ENCODE measurements around the gene RASIP1. TPM values are rescaled to one million over a fixed set of nuclear protein-coding genes. Genes with fewer than 3 reads are reported as not detected.

Gene RASIP1
- total and polyA plus RNA-seq, 4 donors = 1.8 to 31.2 (median 9.4) TPM

DNA sequence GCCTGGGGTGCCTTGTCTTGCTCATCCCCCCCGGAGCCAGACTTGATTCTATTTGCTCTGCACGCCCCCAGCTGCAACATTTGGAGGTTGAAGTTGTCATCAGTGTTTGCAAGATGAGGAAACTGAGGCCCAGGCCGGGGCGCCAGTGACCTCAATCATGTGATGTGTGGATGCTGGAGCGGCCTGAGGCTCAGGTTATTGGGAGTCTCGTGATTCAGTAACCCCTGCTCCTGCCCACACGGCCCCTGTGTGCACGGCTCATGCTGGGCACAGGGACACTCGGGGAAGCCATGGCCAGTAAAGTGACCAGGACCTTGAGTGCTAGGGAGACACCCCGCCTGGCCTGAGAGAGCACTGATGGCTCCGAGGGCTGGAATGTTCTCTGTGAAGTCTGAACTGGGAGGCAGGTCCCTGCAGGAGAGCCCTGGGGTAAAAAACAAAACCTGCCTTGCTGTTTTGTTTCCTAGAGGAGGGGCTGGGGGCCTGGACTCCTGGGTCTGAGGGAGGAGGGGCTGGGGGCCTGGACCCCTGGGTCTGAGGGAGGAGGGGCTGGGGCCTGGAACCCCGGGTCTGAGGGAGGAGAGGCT lies 16.8 kb upstream of the RASIP1 start:
- H3K4me1 ChIP-seq (ENCODE audit: control insufficient read depth in 1 of 2, insufficient read depth in 2 of 2, low read length in 2 of 2) = no peaks in the 10 kb centered on the region
- H3K4me3 ChIP-seq (ENCODE audit: low read length in 2 of 2) = no peak overlapping the region
- no peaks in the 10 kb centered on the region for H3K9me3 ChIP-seq (ENCODE audit: control insufficient read depth, low read length)
- intact Hi-C loops (cut with DNase I) = no loop called here
- no peaks in the 10 kb centered on the region for H3K36me3 ChIP-seq (ENCODE audit: control insufficient read depth in 1 of 2, insufficient read depth in 2 of 2, low read length in 1 of 2)
- H3K27ac ChIP-seq (ENCODE audit: low read depth in 1 of 2, low read length in 2 of 2) = no peak overlapping the region
- H3K27me3 ChIP-seq (ENCODE audit: control insufficient read depth in 1 of 2, insufficient read depth in 2 of 2, low read length in 1 of 2) = no peaks in the 10 kb centered on the region
- 88 to 89% methylated on average over 11 to 12 of the region's 12 CpGs for WGBS, 2 donors
- no peak for DNase-seq
- no peak for ATAC-seq (ENCODE audit: low FRiP score)

- Histone ChIP-seq H3K27ac (ENCODE audit: low read depth in 1 of 2, low read length in 2 of 2) (no peak overlapping the region), H3K9me3 (ENCODE audit: control insufficient read depth, low read length) (no peaks in the 10 kb centered on the region), H3K36me3 (ENCODE audit: control insufficient read depth in 1 of 2, insufficient read depth in 2 of 2, low read length in 1 of 2) (no peaks in the 10 kb centered on the region), H3K27me3 (ENCODE audit: control insufficient read depth in 1 of 2, insufficient read depth in 2 of 2, low read length in 1 of 2) (no peaks in the 10 kb centered on the region), H3K4me1 (ENCODE audit: control insufficient read depth in 1 of 2, insufficient read depth in 2 of 2, low read length in 2 of 2) (no peaks in the 10 kb centered on the region), H3K4me3 (ENCODE audit: low read length in 2 of 2) (no peak overlapping the region)
- DNase-seq = no peak
- ATAC-seq (ENCODE audit: low FRiP score) = no peak
- 83 to 86% methylated on average over 8 to 9 of the region's 9 CpGs for WGBS, 2 donors
- intact Hi-C loops (cut with DNase I) = no loop called here
Observed at GRCh38 chr19:48756686-48757085, 16.3 kb upstream of the RASIP1 start.

- no peaks in the 10 kb centered on the region for H3K4me1 ChIP-seq (ENCODE audit: control insufficient read depth in 1 of 2, insufficient read depth in 2 of 2, low read length in 2 of 2)
- H3K9me3 ChIP-seq (ENCODE audit: control insufficient read depth, low read length) = no peaks in the 10 kb centered on the region
- no peaks in the 10 kb centered on the region for H3K36me3 ChIP-seq (ENCODE audit: control insufficient read depth in 1 of 2, insufficient read depth in 2 of 2, low read length in 1 of 2)
- intact Hi-C loops (cut with DNase I) = no loop called here
- ATAC-seq (ENCODE audit: low FRiP score) = no peak
- DNase-seq = no peak
- H3K4me3 ChIP-seq (ENCODE audit: low read length in 2 of 2) = no peak overlapping the region
- WGBS, 2 donors = 88 to 90% methylated on average over 11 of the region's 11 CpGs
- no peaks in the 10 kb centered on the region for H3K27me3 ChIP-seq (ENCODE audit: control insufficient read depth in 1 of 2, insufficient read depth in 2 of 2, low read length in 1 of 2)
- H3K27ac ChIP-seq (ENCODE audit: low read depth in 1 of 2, low read length in 2 of 2) = no peak overlapping the region
Observed at GRCh38 chr19:48756212-48756611, 15.8 kb upstream of the RASIP1 start.

GRCh38 chr19:48755787-48756186 lies 15.4 kb upstream of the RASIP1 start:
- Histone ChIP-seq H3K36me3 (ENCODE audit: control insufficient read depth in 1 of 2, insufficient read depth in 2 of 2, low read length in 1 of 2) (no peaks in the 10 kb centered on the region), H3K27me3 (ENCODE audit: control insufficient read depth in 1 of 2, insufficient read depth in 2 of 2, low read length in 1 of 2) (no peaks in the 10 kb centered on the region), H3K4me3 (ENCODE audit: low read length in 2 of 2) (no peak overlapping the region), H3K27ac (ENCODE audit: low read depth in 1 of 2, low read length in 2 of 2) (no peak overlapping the region), H3K9me3 (ENCODE audit: control insufficient read depth, low read length) (no peaks in the 10 kb centered on the region), H3K4me1 (ENCODE audit: control insufficient read depth in 1 of 2, insufficient read depth in 2 of 2, low read length in 2 of 2) (no peaks in the 10 kb centered on the region)
- ATAC-seq (ENCODE audit: low FRiP score) = no peak
- intact Hi-C loops (cut with DNase I) = no loop called here
- 69 to 71% methylated on average over 5 of the region's 5 CpGs for WGBS, 2 donors
- DNase-seq = no peak

GRCh38 chr19:48755084-48755641 lies 14.8 kb upstream of the RASIP1 start, which contains the start of gene FGF21:
Gene FGF21 (plus strand): TSS chr19:48755524. CDS start chr19:48756237, 713 bp downstream.
- intact Hi-C loops (cut with DNase I) = no loop called here
- DNase-seq = no peak
- Histone ChIP-seq H3K9me3 (ENCODE audit: control insufficient read depth, low read length) (no peaks in the 10 kb centered on the region), H3K4me1 (ENCODE audit: control insufficient read depth in 1 of 2, insufficient read depth in 2 of 2, low read length in 2 of 2) (no peaks in the 10 kb centered on the region), H3K4me3 (ENCODE audit: low read length in 2 of 2) (no peak within 1 kb of the TSS), H3K27ac (ENCODE audit: low read depth in 1 of 2, low read length in 2 of 2) (no peak within 1 kb of the TSS), H3K36me3 (ENCODE audit: control insufficient read depth in 1 of 2, insufficient read depth in 2 of 2, low read length in 1 of 2) (no peaks in the 10 kb centered on the region), H3K27me3 (ENCODE audit: control insufficient read depth in 1 of 2, insufficient read depth in 2 of 2, low read length in 1 of 2) (no peaks in the 10 kb centered on the region)
- ATAC-seq (ENCODE audit: low FRiP score) = no peak
- 77% methylated on average over 4 of the region's 4 CpGs for WGBS, 2 donors

GRCh38 chr19:48752496-48753365 lies 12.3 kb upstream of the RASIP1 start, which contains the start of gene FUT1:
Gene FUT1 (minus strand): TSS chr19:48752641. CDS start chr19:48751281, 1,360 bp downstream.
- ATAC-seq (ENCODE audit: low FRiP score) (peak; percentile 59), DNase-seq (peak; percentile 69 to 82)
- no peaks in the 10 kb centered on the region for H3K4me1 ChIP-seq (ENCODE audit: control insufficient read depth in 1 of 2, insufficient read depth in 2 of 2, low read length in 2 of 2)
- no peak within 1 kb of the TSS for H3K27ac ChIP-seq (ENCODE audit: low read depth in 1 of 2, low read length in 2 of 2)
- intact Hi-C loops (cut with DNase I) = no loop called here
- H3K4me3 ChIP-seq (ENCODE audit: low read length in 2 of 2) = no peak within 1 kb of the TSS
- H3K36me3 ChIP-seq (ENCODE audit: control insufficient read depth in 1 of 2, insufficient read depth in 2 of 2, low read length in 1 of 2) = no peaks in the 10 kb centered on the region
- H3K9me3 ChIP-seq (ENCODE audit: control insufficient read depth, low read length) = no peaks in the 10 kb centered on the region
- H3K27me3 ChIP-seq (ENCODE audit: control insufficient read depth in 1 of 2, insufficient read depth in 2 of 2, low read length in 1 of 2) = no peaks in the 10 kb centered on the region
- WGBS, 2 donors = 3 to 5% methylated on average over 63 to 73 of the region's 73 CpGs

DNA sequence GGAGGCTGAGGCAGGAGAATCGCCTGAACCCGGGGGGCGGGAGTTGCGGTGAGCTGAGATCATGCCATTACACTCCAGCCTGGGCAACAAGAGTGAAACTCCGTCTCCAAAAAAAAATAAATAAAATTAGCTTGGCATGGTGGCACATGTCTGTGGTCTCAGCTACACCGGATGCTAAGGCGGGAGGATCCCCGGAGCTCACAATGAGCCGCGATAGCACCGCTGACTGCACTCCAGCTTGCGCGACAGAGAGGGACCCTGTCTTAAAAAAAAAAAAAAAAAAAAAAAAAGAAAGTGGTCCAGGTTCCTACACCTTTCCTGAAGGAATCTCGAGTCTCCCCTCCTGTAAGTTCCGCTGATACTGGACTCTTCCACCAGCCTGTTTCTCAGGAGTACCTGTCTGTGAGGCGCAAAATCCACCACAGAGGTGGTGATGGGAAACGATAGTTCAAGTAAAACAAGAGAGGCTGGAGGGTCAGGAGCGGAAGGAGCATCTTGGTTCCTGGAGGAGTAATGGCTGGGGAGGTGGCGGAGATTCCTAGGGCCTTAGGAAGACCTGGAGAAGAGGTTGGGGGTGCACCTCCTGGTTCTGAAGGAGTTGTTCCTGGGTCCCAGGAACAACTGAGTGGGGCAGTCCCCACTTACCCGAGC lies 11.6 kb upstream of the RASIP1 start:
- Histone ChIP-seq H3K4me1 (ENCODE audit: control insufficient read depth in 1 of 2, insufficient read depth in 2 of 2, low read length in 2 of 2) (no peaks in the 10 kb centered on the region), H3K36me3 (ENCODE audit: control insufficient read depth in 1 of 2, insufficient read depth in 2 of 2, low read length in 1 of 2) (no peaks in the 10 kb centered on the region), H3K27ac (ENCODE audit: low read depth in 1 of 2, low read length in 2 of 2) (no peak overlapping the region), H3K9me3 (ENCODE audit: control insufficient read depth, low read length) (no peaks in the 10 kb centered on the region), H3K27me3 (ENCODE audit: control insufficient read depth in 1 of 2, insufficient read depth in 2 of 2, low read length in 1 of 2) (no peaks in the 10 kb centered on the region), H3K4me3 (ENCODE audit: low read length in 2 of 2) (no peak overlapping the region)
- 21 to 25% methylated on average over 20 of the region's 20 CpGs for WGBS, 2 donors
- ATAC-seq (ENCODE audit: low FRiP score) (no peak), DNase-seq (no peak)
- intact Hi-C loops (cut with DNase I) = no loop called here

DNA sequence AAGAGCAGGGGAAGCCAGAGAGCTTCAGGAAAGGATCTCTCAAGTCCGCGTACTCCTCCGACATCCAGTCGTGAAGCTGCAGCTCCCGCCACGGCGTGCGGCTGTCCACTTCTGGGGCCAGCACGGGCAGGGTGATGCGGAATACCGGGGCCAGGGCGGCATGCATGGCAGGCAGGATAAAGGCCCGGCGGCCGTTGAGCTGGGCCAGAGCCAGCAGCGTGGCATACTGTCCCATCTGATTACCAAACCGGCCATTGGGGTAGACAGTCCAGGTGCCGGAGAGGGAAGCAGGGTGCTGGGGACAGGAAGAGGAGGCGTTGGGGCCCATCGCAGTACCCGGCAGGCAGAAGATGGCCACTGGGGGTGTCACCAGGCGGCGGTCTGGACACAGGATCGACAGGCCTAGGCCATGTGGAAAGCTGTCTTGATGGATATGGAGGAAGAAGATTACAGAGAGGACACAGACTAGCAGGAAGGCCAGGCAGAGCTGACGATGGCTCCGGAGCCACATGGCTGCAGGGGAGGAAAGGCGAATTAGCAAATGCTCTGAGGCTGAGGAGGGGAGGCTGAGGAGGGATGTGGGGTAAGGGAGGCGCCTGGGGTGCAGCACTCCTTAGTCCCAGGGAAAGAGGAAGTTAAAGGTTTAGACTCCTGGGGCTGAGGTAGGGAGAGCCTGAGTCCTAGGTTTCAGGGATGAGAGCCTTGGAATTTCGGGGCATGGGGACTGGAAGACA lies 10.5 kb upstream of the RASIP1 start:
- Histone ChIP-seq H3K4me3 (ENCODE audit: low read length in 2 of 2) (no peak overlapping the region), H3K36me3 (ENCODE audit: control insufficient read depth in 1 of 2, insufficient read depth in 2 of 2, low read length in 1 of 2) (no peaks in the 10 kb centered on the region), H3K27me3 (ENCODE audit: control insufficient read depth in 1 of 2, insufficient read depth in 2 of 2, low read length in 1 of 2) (no peaks in the 10 kb centered on the region), H3K27ac (ENCODE audit: low read depth in 1 of 2, low read length in 2 of 2) (no peak overlapping the region), H3K9me3 (ENCODE audit: control insufficient read depth, low read length) (no peaks in the 10 kb centered on the region), H3K4me1 (ENCODE audit: control insufficient read depth in 1 of 2, insufficient read depth in 2 of 2, low read length in 2 of 2) (no peaks in the 10 kb centered on the region)
- intact Hi-C loops (cut with DNase I) = no loop called here
- no peak for DNase-seq
- ATAC-seq (ENCODE audit: low FRiP score) = no peak
- WGBS, 2 donors = 93 to 95% methylated on average over 29 of the region's 29 CpGs

Data from aorta (tissue), 5 donors.